Keratinocyte (primary cell): ENCODE data around the gene IFT88.

ENCODE experiments used
- CTCF ChIP-seq, 3 experiments: IDR thresholded peaks in 1 of 3; conservative IDR thresholded peaks in 1 of 3; optimal IDR thresholded peaks in 1 of 3; 2 replicates in 2 of 3; 3 replicates in 1 of 3; pipeline versions ENCODE3 to v1.5.1; 2011; ENCODE audit warnings: low read length in 3 of 3, mild to moderate bottlenecking in 3 of 3, moderate library complexity in 2 of 3, control low read depth in 1 of 3, inconsistent platforms in 1 of 3; ENCODE audit not compliant: insufficient read depth in 2 of 3; ENCODE audit errors: extremely low read depth in 1 of 3
- EZH2 ChIP-seq: IDR thresholded peaks from one replicate; pipeline ENCODE4 v1.6.1; 2012; ENCODE audit warnings: inconsistent platforms, mild to moderate bottlenecking, low read length, moderate library complexity

GRCh38 chr13:20561741-20562140 is 5.2 kb upstream of the IFT88 start:
- TF ChIP-seq CTCF (optimal IDR thresholded peaks at IDR 0.05 in 1 of 3, IDR thresholded peaks at IDR 0.05 in 1 of 3, conservative IDR thresholded peaks at IDR 0.05 in 1 of 3; ENCODE audit: extremely low read depth in 1 of 3, insufficient read depth in 2 of 3, low read length in 3 of 3) (no peak), EZH2 (no peak)
